Activated CD8-positive, alpha-beta T cell treated with anti-CD3 and anti-CD28 coated beads for 36 hours (primary cell): Measurements from ENCODE around the gene SFXN5. TPM values are rescaled to one million over a fixed set of nuclear protein-coding genes. Genes with fewer than 3 reads are reported as not detected.

Source experiments
- ATAC-seq: fragments of 200-7000 bp; cut with Tn5 transposase; one replicate; pipeline ENCODE4 v1.10.0; 2021; ENCODE audit warnings: mild to moderate bottlenecking, moderate library complexity
- CTCF ChIA-PET: fragments of 350-600 bp; sonication (Branson Sonifier 250); formaldehyde crosslinking; loops from one replicate; lab custom pipeline; 2021; ENCODE audit warnings: antibody characterized with exemption; lab: Charles Lee
- POLR2A ChIA-PET: fragments of 350-600 bp; sonication (Branson Sonifier 250); formaldehyde crosslinking; loops from one replicate; lab custom pipeline; 2021; ENCODE audit warnings: antibody characterized with exemption; lab: Charles Lee
- DNase-seq: peaks from one replicate; pipeline ENCODE4 v3.0.0-alpha.2; 2020
- H3K27ac Mint-ChIP-seq: one replicate; pipeline ENCODE4 v1.8.0; 2021; ENCODE audit warnings: mild to moderate bottlenecking, mixed read lengths
- H3K27me3 Mint-ChIP-seq: one replicate; pipeline ENCODE4 v1.8.0; 2021; ENCODE audit warnings: mixed read lengths
- H3K36me3 Mint-ChIP-seq: one replicate; pipeline ENCODE4 v1.8.0; 2021; ENCODE audit warnings: low read depth, mixed read lengths
- H3K4me1 Mint-ChIP-seq: one replicate; pipeline ENCODE4 v1.8.0; 2021; ENCODE audit warnings: low read depth, mixed read lengths
- H3K4me3 Mint-ChIP-seq: one replicate; pipeline ENCODE4 v1.8.0; 2021; ENCODE audit warnings: mild to moderate bottlenecking, moderate library complexity, mixed read lengths
- H3K9me3 Mint-ChIP-seq: one replicate; pipeline ENCODE4 v1.8.0; 2021; ENCODE audit warnings: mixed read lengths
- intact Hi-C: fragments of 100-400 bp; cut with micrococcal nuclease; formaldehyde crosslinking; loops from one replicate; pipeline ENCODE4 v1.10.0; 2022
- total RNA-seq, 2 experiments: library from RNA; stranded (reverse); gene quantifications; one replicate each; pipeline ENCODE4 v1.2.3, GENCODE V29; 2021
- TF ChIP-seq, protein P1 (sequence below): fragments of 200-600 bp; IDR thresholded peaks from one replicate; pipeline ENCODE4 v1.8.0; 2022; ENCODE audit warnings: antibody characterized with exemption, mild to moderate bottlenecking

SFXN5 gene
- total RNA-seq, 2 experiments from 2014 or later = 7.4 to 9.6 TPM

DNA sequence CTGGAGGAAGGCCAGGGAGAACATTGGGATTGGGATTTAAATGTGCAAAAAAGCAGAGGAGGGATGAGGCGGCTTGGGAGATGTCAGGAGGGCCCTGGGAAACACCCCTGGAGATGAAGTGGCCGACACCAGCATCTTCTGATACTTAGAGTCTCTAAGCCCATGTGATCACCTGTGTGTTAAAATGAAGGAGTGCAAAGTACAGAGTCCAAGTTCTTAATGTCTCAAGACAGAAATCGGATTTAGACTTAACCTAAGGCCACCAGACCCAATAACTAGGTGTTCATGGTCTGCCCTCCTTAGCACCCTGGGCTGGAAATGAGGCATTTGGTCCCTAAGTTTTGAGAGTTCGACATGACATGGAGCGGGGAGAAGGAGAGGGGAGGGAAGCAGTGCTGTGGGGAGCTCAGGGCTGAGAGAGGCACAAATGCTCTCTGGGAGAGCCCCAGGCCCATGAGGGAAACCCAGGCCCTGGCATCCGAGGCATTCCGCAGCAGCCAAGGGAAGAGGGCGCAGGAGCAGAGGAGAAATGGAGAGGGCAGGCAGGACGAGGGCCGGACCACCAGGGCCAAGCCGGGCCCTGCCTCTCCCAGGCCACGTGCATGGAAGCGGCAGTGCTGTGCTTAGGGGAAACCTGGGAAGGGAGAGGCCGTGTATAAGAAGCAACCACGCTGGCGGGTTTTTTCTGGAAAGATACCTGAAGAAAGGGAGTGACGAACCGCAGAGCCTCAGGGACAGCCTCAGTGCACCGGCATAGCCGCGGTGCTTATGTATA lies 63.3 kb downstream of the SFXN5 start:
- Mint-ChIP-seq H3K36me3 (no peaks in the 10 kb centered on the region), H3K27me3 (no peaks in the 10 kb centered on the region), H3K9me3 (no peaks in the 10 kb centered on the region), H3K27ac (no peak overlapping the region), H3K4me3 (no peak overlapping the region), H3K4me1 (no peaks in the 10 kb centered on the region)
- DNase-seq (no peak), ATAC-seq (no peak)
- TF ChIP-seq, protein P1, sequence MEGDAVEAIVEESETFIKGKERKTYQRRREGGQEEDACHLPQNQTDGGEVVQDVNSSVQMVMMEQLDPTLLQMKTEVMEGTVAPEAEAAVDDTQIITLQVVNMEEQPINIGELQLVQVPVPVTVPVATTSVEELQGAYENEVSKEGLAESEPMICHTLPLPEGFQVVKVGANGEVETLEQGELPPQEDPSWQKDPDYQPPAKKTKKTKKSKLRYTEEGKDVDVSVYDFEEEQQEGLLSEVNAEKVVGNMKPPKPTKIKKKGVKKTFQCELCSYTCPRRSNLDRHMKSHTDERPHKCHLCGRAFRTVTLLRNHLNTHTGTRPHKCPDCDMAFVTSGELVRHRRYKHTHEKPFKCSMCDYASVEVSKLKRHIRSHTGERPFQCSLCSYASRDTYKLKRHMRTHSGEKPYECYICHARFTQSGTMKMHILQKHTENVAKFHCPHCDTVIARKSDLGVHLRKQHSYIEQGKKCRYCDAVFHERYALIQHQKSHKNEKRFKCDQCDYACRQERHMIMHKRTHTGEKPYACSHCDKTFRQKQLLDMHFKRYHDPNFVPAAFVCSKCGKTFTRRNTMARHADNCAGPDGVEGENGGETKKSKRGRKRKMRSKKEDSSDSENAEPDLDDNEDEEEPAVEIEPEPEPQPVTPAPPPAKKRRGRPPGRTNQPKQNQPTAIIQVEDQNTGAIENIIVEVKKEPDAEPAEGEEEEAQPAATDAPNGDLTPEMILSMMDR = no peak
- POLR2A ChIA-PET = no interaction called here
- CTCF ChIA-PET = interaction anchor here (1.0 kb wide), 1 partner anchor 15 kb away, joined by 3 read pairs; no protein-coding TSS in a partner anchor
- intact Hi-C loops = no loop called here

DNA sequence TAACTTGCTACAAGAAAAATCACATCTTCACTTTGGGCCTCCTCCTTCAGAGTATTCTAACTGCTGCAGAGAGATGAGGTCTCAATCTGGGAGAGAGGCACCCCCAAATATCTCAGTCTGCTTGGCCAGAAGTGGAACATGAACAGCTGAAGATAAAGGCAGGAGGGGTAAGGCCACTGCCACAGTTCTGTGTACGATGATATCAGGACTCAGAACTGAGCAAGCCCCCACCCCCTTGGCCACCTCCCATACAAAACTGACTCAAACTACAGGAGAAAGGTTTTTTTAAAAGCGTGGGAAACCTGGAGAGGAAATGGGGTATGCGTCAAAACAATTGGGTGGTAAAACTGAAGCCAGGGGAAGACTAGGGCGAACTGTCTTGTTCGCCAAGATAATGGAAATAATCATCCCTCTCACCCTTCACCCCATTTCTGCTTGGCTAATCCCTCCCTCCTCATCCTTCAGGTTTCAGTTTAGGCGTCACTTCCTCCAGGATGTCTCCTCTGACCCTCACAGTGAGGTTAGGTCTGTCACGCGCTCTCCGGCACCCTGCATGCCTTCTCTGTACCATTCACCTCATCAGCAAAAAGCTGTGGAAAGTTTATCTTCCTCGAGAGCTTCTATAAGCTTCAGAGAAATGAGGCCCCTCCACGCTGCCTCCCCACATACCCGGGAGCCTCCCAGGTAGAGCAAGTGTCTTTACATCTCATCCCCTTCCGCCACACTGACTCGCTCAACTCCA lies 64.4 kb downstream of the SFXN5 start:
- intact Hi-C loops = no loop called here
- TF ChIP-seq, protein P1 = no peak
- POLR2A ChIA-PET = no interaction called here
- Mint-ChIP-seq H3K36me3 (no peaks in the 10 kb centered on the region), H3K27me3 (no peaks in the 10 kb centered on the region), H3K4me1 (no peaks in the 10 kb centered on the region), H3K4me3 (no peak overlapping the region), H3K9me3 (no peaks in the 10 kb centered on the region), H3K27ac (no peak overlapping the region)
- ATAC-seq (no peak), DNase-seq (no peak)
- CTCF ChIA-PET = no interaction called here

DNA sequence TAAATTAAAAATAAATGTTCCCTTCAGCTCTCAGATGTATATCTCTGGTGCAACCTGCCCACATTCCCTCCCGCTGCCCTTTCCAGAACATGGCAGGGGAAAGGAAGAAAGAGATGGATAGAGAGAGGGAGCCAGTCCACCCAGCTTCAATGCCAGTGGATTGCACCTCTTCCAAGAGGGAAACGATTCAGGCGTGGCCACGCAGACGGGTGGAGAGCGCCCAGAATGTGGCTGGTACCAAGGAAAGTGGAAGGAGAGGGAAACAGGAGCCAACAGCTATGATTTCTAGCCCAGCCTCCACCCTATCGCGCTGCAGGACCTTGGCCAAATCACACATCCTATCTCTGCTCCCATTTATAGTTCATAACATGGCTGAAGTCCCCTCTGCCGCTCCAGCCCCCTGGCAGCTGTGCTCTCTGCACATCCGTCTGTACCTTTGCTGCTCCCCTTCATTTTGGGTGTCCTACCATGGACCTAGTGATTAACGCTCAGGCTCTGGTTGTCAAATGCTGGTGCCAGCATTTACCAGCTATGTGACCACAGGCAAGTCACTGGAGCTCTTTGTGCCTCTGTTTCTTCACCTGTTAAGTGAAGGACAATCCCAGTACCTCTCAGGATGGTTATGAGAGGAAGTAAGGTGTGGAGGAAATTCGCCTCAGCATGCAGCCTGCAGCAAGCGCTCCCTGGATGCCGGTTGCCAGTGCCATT lies 66.5 kb downstream of the SFXN5 start:
- Mint-ChIP-seq H3K27me3 (no peaks in the 10 kb centered on the region), H3K36me3 (no peaks in the 10 kb centered on the region), H3K4me1 (no peaks in the 10 kb centered on the region), H3K4me3 (no peak overlapping the region), H3K27ac (no peak overlapping the region), H3K9me3 (no peaks in the 10 kb centered on the region)
- POLR2A ChIA-PET = interaction anchor here (0.6 kb wide), 1 partner anchor 630 kb away, joined by 3 read pairs; no protein-coding TSS in a partner anchor
- DNase-seq (no peak), ATAC-seq (no peak)
- TF ChIP-seq, protein P1 = no peak
- intact Hi-C loops = no loop called here
- CTCF ChIA-PET = interaction anchor here (0.6 to 1.7 kb wide), 4 partner anchors 13 to 519 kb away, joined by 3 to 4 read pairs (median 4); no protein-coding TSS in a partner anchor

DNA sequence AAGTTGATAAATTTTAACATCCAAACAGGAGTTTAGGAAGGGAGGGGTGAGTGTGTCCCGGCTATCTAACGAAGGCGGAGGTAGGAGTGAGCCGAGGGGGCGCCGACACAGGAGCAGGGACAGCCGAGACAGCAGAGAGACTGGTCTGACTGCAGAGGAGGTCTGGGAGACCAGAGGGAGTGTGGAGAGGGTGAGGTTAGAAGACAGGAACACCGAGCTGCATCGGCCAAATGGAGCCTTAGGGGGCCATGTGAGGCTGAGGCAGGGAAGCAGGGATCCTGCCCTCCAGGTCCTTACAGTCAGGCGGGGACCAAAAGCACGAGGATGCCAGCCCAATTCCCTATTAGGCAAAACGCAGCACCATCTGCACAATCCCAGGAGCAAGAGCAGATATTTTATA lies 67.0 kb downstream of the SFXN5 start:
- no peaks in the 10 kb centered on the region for H3K36me3 Mint-ChIP-seq
- H3K4me3 Mint-ChIP-seq = no peak overlapping the region
- ChIA-PET POLR2A (no interaction called here), CTCF (interaction anchor here (1.5 to 1.7 kb wide), 2 partner anchors 13 to 173 kb away, joined by 4 read pairs; no protein-coding TSS in a partner anchor)
- no peaks in the 10 kb centered on the region for H3K9me3 Mint-ChIP-seq
- no peaks in the 10 kb centered on the region for H3K4me1 Mint-ChIP-seq
- DNase-seq (no peak), ATAC-seq (no peak)
- intact Hi-C loops = no loop called here
- TF ChIP-seq, protein P1 = no peak
- H3K27ac Mint-ChIP-seq = no peak overlapping the region
- no peaks in the 10 kb centered on the region for H3K27me3 Mint-ChIP-seq
